ENCODE measurements around the gene NKAIN1. TPM values are rescaled to one million over a fixed set of nuclear protein-coding genes. Genes with fewer than 3 reads are reported as not detected.
"Not testable (repeated sequence)": the region's sequence is repeated elsewhere in the genome, so short reads cannot be mapped to it uniquely, and the experiment has no call there.

The NKAIN1 gene
- total RNA-seq, 1 experiment from 2014 or later: 0.18 TPM

DNA sequence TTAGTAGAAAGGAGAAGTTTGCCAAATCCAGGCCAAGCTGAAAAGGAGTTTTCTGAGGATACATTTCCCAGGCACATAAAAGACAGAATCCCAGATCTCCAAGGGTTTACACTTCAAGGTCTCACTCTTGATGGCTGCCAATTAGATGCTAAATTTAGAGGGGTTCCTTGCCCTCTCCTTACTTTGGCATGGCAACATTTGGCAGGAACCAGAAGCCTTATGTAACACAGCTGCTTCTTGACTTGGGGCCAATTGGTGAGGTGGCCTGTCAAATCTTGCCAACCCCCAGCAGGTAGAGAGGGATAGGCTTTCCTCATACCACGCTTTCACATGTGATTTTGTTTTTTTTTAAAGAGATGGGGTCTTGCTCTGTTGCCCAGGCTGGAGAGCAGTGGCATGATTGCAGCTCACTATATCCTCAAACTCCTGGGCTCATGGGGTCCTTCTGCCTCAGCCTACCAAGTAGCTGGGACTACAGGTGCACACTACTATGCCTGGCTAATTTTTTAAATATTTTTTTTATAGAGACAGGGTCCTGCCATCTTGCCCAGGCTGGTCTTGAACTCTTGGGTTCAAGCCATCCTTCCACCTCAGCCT is 25.2 kb upstream of the NKAIN1 start:
- intact Hi-C loops (cut with micrococcal nuclease): loop anchor here (10.0 kb wide), 1 partner anchor 70 kb away; no protein-coding TSS in a partner anchor
- Histone ChIP-seq H3K9me2 (replicated peaks; ENCODE audit: low read length) (no peaks in the 10 kb centered on the region), H3K4me1 (ENCODE audit: insufficient read depth, low read length) (peaks cover 13% of the 10 kb centered on the region; the same call in 1 of the 2 replicates), H4K20me1 (ENCODE audit: low read length) (no peaks in the 10 kb centered on the region), H3K4me2 (ENCODE audit: low read length) (no peak overlapping the region), H3K36me3 (ENCODE audit: low read depth, low read length) (peaks cover 57% of the 10 kb centered on the region), H3K9ac (ENCODE audit: low read length) (no peak overlapping the region), H3K79me2 (ENCODE audit: low read length) (no peaks in the 10 kb centered on the region), H2AFZ (ENCODE audit: low read length) (no peak overlapping the region), H3K27ac (ENCODE audit: low read length) (no peak overlapping the region), H3F3A (ENCODE audit: low read length, unreplicated experiment) (no peaks in the 10 kb centered on the region), H3K27me3 (ENCODE audit: low read length) (no peaks in the 10 kb centered on the region), H3K4me3 (ENCODE audit: low read length) (no peak overlapping the region), H3K9me3 (ENCODE audit: low read length) (no peaks in the 10 kb centered on the region)
- ChIA-PET CTCF (no interaction called here), POLR2A (ENCODE audit: unreplicated experiment) (no interaction called here)
- TF ChIP-seq, protein P1, sequence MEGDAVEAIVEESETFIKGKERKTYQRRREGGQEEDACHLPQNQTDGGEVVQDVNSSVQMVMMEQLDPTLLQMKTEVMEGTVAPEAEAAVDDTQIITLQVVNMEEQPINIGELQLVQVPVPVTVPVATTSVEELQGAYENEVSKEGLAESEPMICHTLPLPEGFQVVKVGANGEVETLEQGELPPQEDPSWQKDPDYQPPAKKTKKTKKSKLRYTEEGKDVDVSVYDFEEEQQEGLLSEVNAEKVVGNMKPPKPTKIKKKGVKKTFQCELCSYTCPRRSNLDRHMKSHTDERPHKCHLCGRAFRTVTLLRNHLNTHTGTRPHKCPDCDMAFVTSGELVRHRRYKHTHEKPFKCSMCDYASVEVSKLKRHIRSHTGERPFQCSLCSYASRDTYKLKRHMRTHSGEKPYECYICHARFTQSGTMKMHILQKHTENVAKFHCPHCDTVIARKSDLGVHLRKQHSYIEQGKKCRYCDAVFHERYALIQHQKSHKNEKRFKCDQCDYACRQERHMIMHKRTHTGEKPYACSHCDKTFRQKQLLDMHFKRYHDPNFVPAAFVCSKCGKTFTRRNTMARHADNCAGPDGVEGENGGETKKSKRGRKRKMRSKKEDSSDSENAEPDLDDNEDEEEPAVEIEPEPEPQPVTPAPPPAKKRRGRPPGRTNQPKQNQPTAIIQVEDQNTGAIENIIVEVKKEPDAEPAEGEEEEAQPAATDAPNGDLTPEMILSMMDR (conservative IDR thresholded peaks at IDR 0.05; ENCODE audit: low read depth, low read length): no peak
- no peak for TF ChIP-seq EZH2phosphoT487 (IDR thresholded peaks at IDR 0.05; ENCODE audit: borderline replicate concordance, low read length)
- TF ChIP-seq EZH2 (IDR thresholded peaks at IDR 0.05; ENCODE audit: low read length, unreplicated experiment): no peak
- no peak for ATAC-seq
- BruUV-seq (replicated peaks): no TSS peak
- DNase-seq: no peak

DNA sequence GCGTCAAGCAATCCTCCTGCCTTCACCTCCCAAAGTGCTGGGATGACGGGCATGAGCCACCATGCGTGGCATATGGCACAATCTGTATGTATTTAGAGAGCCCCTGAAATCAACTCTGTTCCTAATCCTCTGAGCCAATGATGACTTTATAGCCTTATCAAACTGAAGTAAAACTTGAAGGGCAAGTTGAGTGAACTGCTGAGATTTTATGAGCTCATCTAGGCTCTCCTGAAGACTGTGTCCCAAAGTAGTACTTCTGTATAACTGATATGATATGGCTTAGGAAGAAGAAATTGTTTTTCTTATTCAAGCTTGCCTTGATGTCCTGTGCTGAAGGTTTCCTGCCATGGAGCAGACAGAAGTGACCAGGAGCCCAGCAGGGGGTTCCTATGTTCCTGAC is 23.7 kb upstream of the NKAIN1 start:
- CTCF ChIA-PET: no interaction called here
- Histone ChIP-seq H3K4me1 (ENCODE audit: insufficient read depth, low read length) (peaks cover 13% of the 10 kb centered on the region; the same call in 1 of the 2 replicates), H4K20me1 (ENCODE audit: low read length) (no peaks in the 10 kb centered on the region), H3K36me3 (ENCODE audit: low read depth, low read length) (peaks cover 57% of the 10 kb centered on the region), H3K4me3 (ENCODE audit: low read length) (no peak overlapping the region), H3K79me2 (ENCODE audit: low read length) (no peaks in the 10 kb centered on the region), H2AFZ (ENCODE audit: low read length) (no peak overlapping the region), H3K9me2 (replicated peaks; ENCODE audit: low read length) (no peaks in the 10 kb centered on the region), H3K27ac (ENCODE audit: low read length) (no peak overlapping the region), H3F3A (ENCODE audit: low read length, unreplicated experiment) (no peaks in the 10 kb centered on the region), H3K27me3 (ENCODE audit: low read length) (no peaks in the 10 kb centered on the region), H3K4me2 (ENCODE audit: low read length) (no peak overlapping the region), H3K9me3 (ENCODE audit: low read length) (no peaks in the 10 kb centered on the region), H3K9ac (ENCODE audit: low read length) (no peak overlapping the region)
- BruUV-seq (replicated peaks): no TSS peak
- TF ChIP-seq EZH2 (IDR thresholded peaks at IDR 0.05; ENCODE audit: low read length, unreplicated experiment): no peak
- TF ChIP-seq, protein P1 (conservative IDR thresholded peaks at IDR 0.05; ENCODE audit: low read depth, low read length): no peak
- TF ChIP-seq EZH2phosphoT487 (IDR thresholded peaks at IDR 0.05; ENCODE audit: borderline replicate concordance, low read length): no peak
- ATAC-seq (no peak), DNase-seq (no peak)
- POLR2A ChIA-PET (ENCODE audit: unreplicated experiment): interaction anchor here (0.6 kb wide), 1 partner anchor 428 kb away, joined by 3 read pairs; no protein-coding TSS in a partner anchor
- intact Hi-C loops (cut with micrococcal nuclease): loop anchor here (1.0 to 10.0 kb wide), 2 partner anchors 71 to 79 kb away; no protein-coding TSS in a partner anchor

DNA sequence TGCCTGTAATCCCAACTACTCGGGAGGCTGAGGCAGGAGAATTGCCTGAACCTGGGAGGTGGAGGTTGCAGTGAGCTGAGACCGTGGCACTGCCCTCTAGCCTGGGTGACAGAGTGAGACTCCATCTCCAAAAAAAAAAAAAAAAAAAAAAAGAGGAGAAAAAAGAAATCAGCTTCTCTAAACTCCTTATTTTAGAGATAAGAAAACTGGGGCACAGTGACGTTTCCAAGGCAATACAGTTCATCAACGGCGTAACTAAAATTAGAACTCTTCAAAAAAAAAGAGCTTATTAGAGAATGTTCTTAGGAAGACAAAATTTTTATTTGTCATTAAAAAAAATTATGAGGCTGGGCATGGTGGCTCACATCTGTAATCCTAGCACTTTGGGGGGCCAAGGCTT is 22.7 kb upstream of the NKAIN1 start:
- peaks cover 60% of the 10 kb centered on the region for H3K36me3 ChIP-seq (ENCODE audit: low read depth, low read length)
- CTCF ChIA-PET: not testable (repeated sequence)

More for the DNA sequence above, 22.7 kb upstream of the NKAIN1 start:
- ATAC-seq; H3K79me2 ChIP-seq (ENCODE audit: low read length); H3K9ac ChIP-seq (ENCODE audit: low read length); H4K20me1 ChIP-seq (ENCODE audit: low read length); H2AFZ ChIP-seq (ENCODE audit: low read length); H3K27ac ChIP-seq (ENCODE audit: low read length); H3K4me3 ChIP-seq (ENCODE audit: low read length); H3K9me2 ChIP-seq (replicated peaks; ENCODE audit: low read length); H3F3A ChIP-seq (ENCODE audit: low read length, unreplicated experiment); H3K4me2 ChIP-seq (ENCODE audit: low read length); BruUV-seq (replicated peaks); H3K9me3 ChIP-seq (ENCODE audit: low read length); H3K27me3 ChIP-seq (ENCODE audit: low read length); DNase-seq: not testable (repeated sequence)
- intact Hi-C loops (cut with micrococcal nuclease): loop anchor here (10.0 kb wide), 1 partner anchor 72 kb away; no protein-coding TSS in a partner anchor
- POLR2A ChIA-PET (ENCODE audit: unreplicated experiment): interaction anchor here (0.6 to 0.7 kb wide), 2 partner anchors 34 to 312 kb away, joined by 4 to 12 read pairs; partner anchors contain the start of gene ZCCHC17
- H3K4me1 ChIP-seq (ENCODE audit: insufficient read depth, low read length): peaks cover 13% of the 10 kb centered on the region; the same call in 1 of the 2 replicates
